Activated T-cell treated with anti-CD3 and anti-CD28 coated beads, Interleukin-2, amount 50 U/mL, for 1 hour (primary cell): ENCODE data around the gene ARHGAP40.
"Not testable (repeated sequence)": the region's sequence is repeated elsewhere in the genome, so short reads cannot be mapped to it uniquely, and the experiment has no call there.

Experiments used
- DNase-seq: peaks from one replicate; pipeline ENCODE4 v3.0.0-alpha.2; 2020

Gene ARHGAP40

DNA sequence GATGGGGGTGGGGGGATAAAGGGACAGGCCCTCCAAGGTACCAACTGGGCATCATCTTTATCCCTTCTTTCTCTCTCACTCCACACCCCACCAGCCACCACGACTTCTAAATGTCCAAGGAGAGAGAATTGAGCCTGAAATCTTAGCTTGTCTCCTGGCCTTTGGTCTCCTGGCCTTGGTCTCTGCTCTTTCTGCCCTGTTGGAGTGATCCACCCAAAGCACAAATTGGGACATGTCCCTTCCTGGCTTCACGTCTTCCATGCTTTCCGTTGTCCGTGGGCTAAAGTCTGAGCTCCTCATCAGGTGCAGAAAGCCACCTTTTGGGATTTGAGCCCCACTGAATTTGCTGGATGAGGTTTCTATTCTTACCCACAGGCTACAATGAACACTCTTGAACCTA lies 12.3 kb upstream of the ARHGAP40 start:
- no peak for DNase-seq

- DNase-seq, result no peak
Measured at GRCh38 chr20:38589967-38590675, 11.5 kb upstream of the ARHGAP40 start.

- no peak for DNase-seq
Measured at GRCh38 chr20:38590676-38591473, 10.7 kb upstream of the ARHGAP40 start.

DNA sequence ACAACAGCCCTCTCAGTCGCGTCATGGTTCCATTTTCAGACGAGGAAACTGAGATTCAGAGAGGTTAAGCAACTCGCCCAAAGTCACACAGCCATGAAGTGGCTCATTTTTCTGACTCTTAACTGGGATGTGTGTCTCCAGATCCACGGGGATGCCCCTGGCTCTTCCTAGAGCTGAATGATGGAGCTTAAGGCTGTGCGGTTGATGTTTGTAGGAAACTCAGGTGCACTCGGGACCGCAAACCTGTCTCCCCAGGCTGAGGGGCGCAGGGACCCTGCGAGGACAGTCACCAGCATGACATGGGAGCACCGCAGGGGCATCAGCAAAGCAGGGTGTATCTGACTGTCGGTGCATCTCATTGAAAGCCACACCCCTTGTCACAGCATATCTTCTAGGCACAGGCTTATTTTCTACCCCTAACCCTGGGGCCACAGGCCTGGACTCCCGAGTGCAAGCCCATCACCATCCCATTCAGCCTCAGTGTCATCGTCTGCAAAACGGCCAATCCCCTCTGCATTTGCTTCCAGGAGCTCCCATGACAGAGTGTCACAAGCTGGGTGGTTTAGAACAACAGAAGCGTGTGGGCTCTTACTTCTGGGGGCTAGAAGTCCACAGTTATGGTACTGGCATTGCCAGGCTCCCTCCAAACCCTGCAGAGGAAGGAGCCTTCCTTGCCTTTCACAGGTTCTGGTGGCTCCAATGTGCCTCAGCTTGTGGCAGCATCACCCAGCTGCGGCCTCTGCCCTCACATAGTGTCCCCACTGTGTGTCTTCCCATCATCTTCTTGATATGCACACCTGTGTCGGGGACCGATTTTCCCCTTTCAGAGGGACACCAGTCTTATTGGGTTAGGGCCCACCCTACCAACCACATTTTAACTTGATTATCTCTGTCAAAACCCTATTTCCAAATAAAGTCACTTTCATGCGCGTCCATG lies 9.9 kb upstream of the ARHGAP40 start:
- DNase-seq, result no peak

GRCh38 chr20:38592411-38592790 lies 9.2 kb upstream of the ARHGAP40 start:
- DNase-seq, result not testable (repeated sequence)

GRCh38 chr20:38594281-38594680 lies 7.3 kb upstream of the ARHGAP40 start:
- DNase-seq, result not testable (repeated sequence)

GRCh38 chr20:38595886-38596285 lies 5.7 kb upstream of the ARHGAP40 start:
- DNase-seq, result not testable (repeated sequence)

- no peak for DNase-seq
Measured at GRCh38 chr20:38599410-38599882, 2.2 kb upstream of the ARHGAP40 start.

- DNase-seq, result no peak
Measured at GRCh38 chr20:38600057-38600456, 1.6 kb upstream of the ARHGAP40 start.

GRCh38 chr20:38602185-38602581 lies 574 bp downstream of the ARHGAP40 start:
- no peak for DNase-seq

- no peak for DNase-seq
Measured at GRCh38 chr20:38603286-38603685, 1.7 kb downstream of the ARHGAP40 start.

DNA sequence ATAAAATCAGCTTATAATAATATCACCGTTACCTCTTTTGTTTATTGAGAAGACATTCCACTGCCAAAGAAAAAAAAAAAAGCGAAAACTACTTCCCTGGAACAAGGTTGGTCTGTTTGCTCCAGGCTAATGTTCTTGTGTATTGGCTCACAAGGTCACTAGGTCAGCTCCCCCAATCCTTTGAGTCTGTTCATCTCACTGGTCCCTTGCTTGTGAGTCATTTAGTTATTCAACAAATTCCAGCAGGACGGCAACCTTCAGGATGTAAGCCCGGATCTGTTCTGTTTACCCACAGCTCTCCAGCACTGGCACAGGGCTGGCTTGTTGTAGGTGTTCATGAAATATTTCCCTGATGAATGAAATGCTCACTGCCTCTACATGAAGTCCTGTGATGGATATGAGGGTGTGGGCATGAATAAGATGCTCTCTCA lies 3.3 kb downstream of the ARHGAP40 start:
- no peak for DNase-seq

DNA sequence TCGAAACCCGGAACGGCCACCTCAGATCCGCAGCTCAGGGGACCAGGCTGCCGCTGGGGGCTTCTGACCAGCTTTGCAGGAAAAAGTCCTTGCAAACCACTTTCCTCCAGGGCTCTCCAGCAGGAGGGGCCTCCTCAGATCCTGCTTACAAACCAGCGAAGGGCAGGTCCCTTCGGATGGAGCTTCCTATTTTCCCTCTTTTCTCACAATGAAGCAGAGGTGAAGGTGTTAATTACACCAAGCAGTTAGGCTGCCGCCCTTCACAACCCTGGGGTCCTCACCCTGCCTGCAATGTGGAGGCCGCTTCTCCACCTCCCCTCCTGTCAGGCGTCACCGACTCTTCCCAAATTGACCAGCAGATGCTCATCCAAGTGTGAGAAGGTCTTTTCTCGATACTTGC lies 5.7 kb downstream of the ARHGAP40 start:
- DNase-seq, result no peak

DNA sequence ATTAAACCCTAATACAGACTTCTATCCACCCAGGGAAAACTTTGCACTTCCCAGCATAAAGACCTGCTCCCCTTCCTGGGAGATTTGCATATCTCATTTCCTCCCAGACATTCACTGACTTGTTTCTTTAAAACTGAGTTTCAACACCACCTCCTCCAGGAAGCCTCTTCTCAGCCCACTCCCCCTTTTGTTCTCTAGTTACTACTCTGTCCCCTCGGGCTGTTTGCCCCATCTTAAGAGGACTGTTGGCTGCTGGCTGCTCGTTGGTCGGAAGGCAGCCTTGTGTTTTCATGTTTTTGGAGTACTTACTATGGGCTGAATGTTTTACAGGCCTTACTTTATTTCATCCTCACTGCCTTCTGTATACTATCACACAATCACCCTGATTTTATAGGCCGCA lies 6.6 kb downstream of the ARHGAP40 start:
- no peak for DNase-seq

- DNase-seq, result no peak
Measured at GRCh38 chr20:38609815-38610214, 8.2 kb downstream of the ARHGAP40 start.

- no peak for DNase-seq
Measured at GRCh38 chr20:38610521-38610920, 8.9 kb downstream of the ARHGAP40 start.

- no peak for DNase-seq
Measured at GRCh38 chr20:38612751-38613515, 11.3 kb downstream of the ARHGAP40 start.

DNA sequence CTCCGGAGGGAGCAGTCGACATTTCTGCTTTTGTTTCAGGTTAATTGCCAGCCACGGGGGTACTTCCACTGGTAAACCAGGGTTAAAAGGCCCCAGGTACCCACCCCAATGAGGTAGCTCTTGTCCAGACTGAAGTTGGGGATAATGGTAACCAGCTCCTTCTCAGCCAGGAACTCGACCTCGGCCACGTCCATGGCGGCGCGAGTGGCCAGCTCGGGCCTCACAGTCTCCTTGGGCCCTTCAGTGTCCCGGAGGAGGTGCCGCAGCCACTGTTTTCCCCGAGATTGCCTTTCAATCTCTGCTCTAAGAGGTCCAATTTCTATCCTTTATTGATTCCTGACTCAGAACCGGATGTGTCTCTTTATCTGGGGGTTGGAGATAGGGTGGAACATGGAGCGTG lies 13.7 kb downstream of the ARHGAP40 start:
- DNase-seq, result no peak

GRCh38 chr20:38616457-38616856 lies 14.8 kb downstream of the ARHGAP40 start:
- DNase-seq, result no peak

DNA sequence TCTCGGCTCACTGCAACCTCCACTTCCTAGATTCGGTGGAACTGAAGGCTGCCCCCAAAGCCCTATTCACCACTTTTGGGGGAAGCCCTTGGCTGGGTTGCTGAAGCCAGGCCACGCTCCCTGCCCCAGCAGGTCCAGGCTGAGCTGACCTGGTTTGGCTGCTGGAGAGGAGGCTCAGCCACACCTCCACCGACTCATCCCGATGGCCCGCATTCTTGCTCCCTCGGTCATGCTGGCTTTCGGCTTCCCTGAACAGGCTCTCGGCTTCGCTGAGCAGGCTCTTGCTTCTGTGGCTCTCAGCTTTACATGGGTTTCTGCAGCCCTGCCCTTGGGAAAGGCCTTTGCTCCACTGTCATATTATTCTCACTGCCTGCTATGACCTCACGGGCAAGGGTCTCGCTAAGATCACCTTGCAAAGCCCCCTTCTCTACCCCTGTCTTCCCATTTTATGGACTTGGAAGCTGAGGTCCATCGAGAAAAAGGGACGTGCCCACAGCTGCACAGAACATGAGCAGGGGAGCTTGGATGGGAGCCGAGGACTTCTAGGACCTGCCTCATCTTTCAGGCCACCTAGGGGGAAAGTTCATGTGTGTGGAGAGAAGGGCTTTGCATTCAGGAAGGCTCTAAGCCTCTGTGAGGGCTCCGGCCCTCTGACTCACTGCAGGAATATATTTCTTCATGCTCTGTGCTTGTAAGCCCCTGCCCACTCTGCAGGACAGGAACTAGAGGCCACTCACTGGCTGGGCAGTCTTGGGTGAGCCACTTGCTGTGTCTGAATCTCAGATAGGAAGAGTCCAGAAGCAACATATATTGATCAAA lies 15.6 kb downstream of the ARHGAP40 start:
- no peak for DNase-seq

GRCh38 chr20:38617830-38618196 lies 16.2 kb downstream of the ARHGAP40 start:
- no peak for DNase-seq
